GM23338 (cell line): Measurements from ENCODE around the gene TOMM40L.

Source experiments
- CTCF ChIP-seq, 2 experiments: fragments of 200-600 bp in 1 of 2; sonication (generic) in 1 of 2; conservative IDR thresholded peaks; 2 replicates each; pipeline versions ENCODE4 v1.5.1 to v1.6.1; 2016 to 2017; ENCODE audit warnings: antibody characterized with exemption in 2 of 2, low read depth in 2 of 2, mild to moderate bottlenecking in 2 of 2, moderate library complexity in 1 of 2
- EZH2 ChIP-seq: fragments of 200-600 bp; sonication (generic); IDR thresholded peaks from one replicate; pipeline ENCODE4 v1.8.0; 2017; ENCODE audit warnings: antibody characterized with exemption, mild to moderate bottlenecking, low read depth; ENCODE audit not compliant: unreplicated experiment
- EZH2phosphoT487 ChIP-seq: fragments of 200-600 bp; sonication (generic); IDR thresholded peaks from one replicate; pipeline ENCODE4 v1.8.1; 2018; ENCODE audit warnings: antibody characterized with exemption; ENCODE audit not compliant: unreplicated experiment
- POLR2AphosphoS5 ChIP-seq: IDR thresholded peaks from 2 replicates; pipeline ENCODE4 v1.6.1; 2016; ENCODE audit warnings: antibody characterized with exemption, low read depth
- REST ChIP-seq: IDR thresholded peaks from one replicate; pipeline ENCODE4 v1.6.1; 2018; ENCODE audit warnings: antibody characterized with exemption; ENCODE audit not compliant: unreplicated experiment
- ZNF331 ChIP-seq: fragments of 250-450 bp; sonication (Bioruptor Pico); IDR thresholded peaks from 2 replicates; pipeline ENCODE4 v1.5.0; 2020; ENCODE audit warnings: low read depth, mild to moderate bottlenecking, moderate library complexity

- TF ChIP-seq EZH2 = no peak
- TF ChIP-seq CTCF (conservative IDR thresholded peaks at IDR 0.05; ENCODE audit: low read depth in 2 of 2) = no peak
- TF ChIP-seq REST = no peak
- TF ChIP-seq ZNF331 (CRISPR knock-in tag) = no peak
- no peak for TF ChIP-seq POLR2AphosphoS5
- no peak for TF ChIP-seq EZH2phosphoT487
These were observed 40.0 kb upstream of the TOMM40L start for GRCh38 chr1:161185732-161186311.
